IMR-90 (cell line): ENCODE data around the gene FXYD1.

Experiments used
- BHLHE40 ChIP-seq: fragments of 150-350 bp; IDR thresholded peaks from 2 replicates; pipeline ENCODE4 v1.6.1; 2016; ENCODE audit warnings: mild to moderate bottlenecking, low read depth, low read length
- MXI1 ChIP-seq: IDR thresholded peaks from 2 replicates; pipeline ENCODE4 v1.6.1; 2012; ENCODE audit warnings: low read depth, mild to moderate bottlenecking, low read length, moderate library complexity, borderline replicate concordance
- NFE2L2 ChIP-seq: fragments of 150-350 bp; IDR thresholded peaks from 2 replicates; pipeline ENCODE4 v1.6.1; 2016; ENCODE audit warnings: low read depth, mild to moderate bottlenecking, low read length
- POLR2A ChIP-seq: IDR thresholded peaks from 2 replicates; pipeline ENCODE4 v1.6.1; 2012; ENCODE audit warnings: mild to moderate bottlenecking, low read depth, low read length
- TF ChIP-seq, protein P1 (sequence below): conservative IDR thresholded peaks from 2 replicates; pipeline ENCODE4 v1.5.1; 2012; ENCODE audit warnings: mild to moderate bottlenecking, low read depth, low read length, improper control_type of control experiment
- TF ChIP-seq, protein P2 (sequence below): fragments of 150-350 bp; IDR thresholded peaks from 2 replicates; pipeline ENCODE4 v1.6.1; 2017; ENCODE audit warnings: mild to moderate bottlenecking, antibody characterized with exemption, low read length, low read depth

DNA sequence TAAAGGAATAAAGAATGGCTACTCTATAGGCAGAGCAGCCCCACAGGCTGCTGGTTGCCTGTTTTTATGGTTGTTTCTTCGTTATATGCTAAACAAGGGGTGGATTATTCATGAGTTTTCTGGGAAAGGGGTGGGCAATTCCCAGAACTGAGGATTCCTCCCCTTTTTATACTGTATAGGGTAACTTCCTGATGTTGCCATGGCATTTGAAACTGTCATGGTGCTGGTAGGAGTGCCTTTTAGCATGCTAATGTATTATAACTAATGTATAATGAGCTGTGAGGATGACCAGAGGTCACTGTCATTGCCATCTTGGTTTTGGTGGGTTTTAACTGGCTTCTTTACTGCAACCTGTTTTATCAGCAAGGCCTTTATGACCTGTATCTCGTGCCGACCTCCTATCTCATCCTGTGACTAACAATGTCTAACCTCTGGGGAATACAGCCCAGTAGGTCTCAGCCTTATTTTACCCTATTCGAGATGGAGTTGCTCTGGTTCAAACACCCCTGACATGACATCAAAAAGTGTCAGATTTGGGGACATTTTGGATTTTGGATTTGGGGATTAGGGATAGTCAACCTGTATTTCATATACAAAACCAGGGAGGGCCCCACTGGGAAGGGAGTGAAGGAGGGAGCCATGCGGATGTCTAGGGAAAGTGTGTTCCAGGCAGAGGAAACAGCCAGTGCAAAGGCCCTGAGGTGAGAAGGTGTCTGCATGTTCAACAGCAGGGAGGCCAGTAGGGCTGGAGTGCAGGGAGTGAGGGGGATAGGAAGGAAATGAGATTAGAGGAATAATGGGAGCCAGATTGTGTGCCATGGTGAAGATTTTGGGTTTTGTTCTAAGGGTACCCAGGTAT is 26.8 kb downstream of the FXYD1 start:
- no peak for TF ChIP-seq POLR2A
- TF ChIP-seq, protein P1, sequence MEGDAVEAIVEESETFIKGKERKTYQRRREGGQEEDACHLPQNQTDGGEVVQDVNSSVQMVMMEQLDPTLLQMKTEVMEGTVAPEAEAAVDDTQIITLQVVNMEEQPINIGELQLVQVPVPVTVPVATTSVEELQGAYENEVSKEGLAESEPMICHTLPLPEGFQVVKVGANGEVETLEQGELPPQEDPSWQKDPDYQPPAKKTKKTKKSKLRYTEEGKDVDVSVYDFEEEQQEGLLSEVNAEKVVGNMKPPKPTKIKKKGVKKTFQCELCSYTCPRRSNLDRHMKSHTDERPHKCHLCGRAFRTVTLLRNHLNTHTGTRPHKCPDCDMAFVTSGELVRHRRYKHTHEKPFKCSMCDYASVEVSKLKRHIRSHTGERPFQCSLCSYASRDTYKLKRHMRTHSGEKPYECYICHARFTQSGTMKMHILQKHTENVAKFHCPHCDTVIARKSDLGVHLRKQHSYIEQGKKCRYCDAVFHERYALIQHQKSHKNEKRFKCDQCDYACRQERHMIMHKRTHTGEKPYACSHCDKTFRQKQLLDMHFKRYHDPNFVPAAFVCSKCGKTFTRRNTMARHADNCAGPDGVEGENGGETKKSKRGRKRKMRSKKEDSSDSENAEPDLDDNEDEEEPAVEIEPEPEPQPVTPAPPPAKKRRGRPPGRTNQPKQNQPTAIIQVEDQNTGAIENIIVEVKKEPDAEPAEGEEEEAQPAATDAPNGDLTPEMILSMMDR: no peak
- TF ChIP-seq BHLHE40: no peak
- TF ChIP-seq, protein P2, sequence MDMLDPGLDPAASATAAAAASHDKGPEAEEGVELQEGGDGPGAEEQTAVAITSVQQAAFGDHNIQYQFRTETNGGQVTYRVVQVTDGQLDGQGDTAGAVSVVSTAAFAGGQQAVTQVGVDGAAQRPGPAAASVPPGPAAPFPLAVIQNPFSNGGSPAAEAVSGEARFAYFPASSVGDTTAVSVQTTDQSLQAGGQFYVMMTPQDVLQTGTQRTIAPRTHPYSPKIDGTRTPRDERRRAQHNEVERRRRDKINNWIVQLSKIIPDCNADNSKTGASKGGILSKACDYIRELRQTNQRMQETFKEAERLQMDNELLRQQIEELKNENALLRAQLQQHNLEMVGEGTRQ: no peak
- TF ChIP-seq NFE2L2: no peak
- no peak for TF ChIP-seq MXI1
